HepG2 (cell line): ENCODE data around the gene TEX19. TPM values are rescaled to one million over a fixed set of nuclear protein-coding genes. Genes with fewer than 3 reads are reported as not detected.

Experiments
- FIP1L1 ChIP-seq: fragments of 200-400 bp; formaldehyde crosslinking; IDR thresholded peaks from 2 replicates; pipeline ENCODE4 v1.6.1; 2018; ENCODE audit warnings: low read depth, mild to moderate bottlenecking, low read length, moderate library complexity, borderline replicate concordance; ENCODE audit not compliant: insufficient read depth
- FOXC1 ChIP-seq: sonication (generic); formaldehyde crosslinking; IDR thresholded peaks from 2 replicates; pipeline ENCODE4 v1.8.0; 2022; ENCODE audit warnings: mild to moderate bottlenecking, missing genetic modification reagents, borderline replicate concordance
- GTF3A ChIP-seq: sonication (generic); formaldehyde crosslinking; conservative IDR thresholded peaks from 2 replicates; pipeline ENCODE4 v1.4.0; 2020; ENCODE audit warnings: mild to moderate bottlenecking, missing genetic modification reagents
- NFE2L2 ChIP-seq: fragments of 150-350 bp; IDR thresholded peaks from 2 replicates; pipeline ENCODE4 v1.6.1; 2014; ENCODE audit warnings: low read length
- PHF21A ChIP-seq: sonication (generic); formaldehyde crosslinking; IDR thresholded peaks from 2 replicates; pipeline ENCODE4 v1.5.0; 2020; ENCODE audit warnings: mild to moderate bottlenecking, missing genetic modification reagents
- SALL1 ChIP-seq: sonication (generic); formaldehyde crosslinking; IDR thresholded peaks from 2 replicates; pipeline ENCODE4 v1.8.0; 2022; ENCODE audit warnings: mild to moderate bottlenecking, missing genetic modification reagents
- SNAPC2 ChIP-seq: sonication (generic); formaldehyde crosslinking; IDR thresholded peaks from 2 replicates; pipeline ENCODE4 v1.8.1; 2022; ENCODE audit warnings: mild to moderate bottlenecking, missing genetic modification reagents
- SNRNP70 ChIP-seq: fragments of 200-400 bp; formaldehyde crosslinking; IDR thresholded peaks from 2 replicates; pipeline ENCODE4 v1.6.1; 2017; ENCODE audit warnings: mild to moderate bottlenecking, low read depth, low read length, moderate library complexity
- ZNF232 ChIP-seq: sonication (generic); formaldehyde crosslinking; IDR thresholded peaks from 2 replicates; pipeline ENCODE4 v1.4.0; 2020; ENCODE audit warnings: missing genetic modification reagents, borderline replicate concordance
- polyA plus RNA-seq, 8 experiments: library from polyadenylated mRNA; depleted of rRNA in 3 of 8; stranded (reverse) in 7 of 8; unstranded in 1 of 8; fragments of >200 nt; fragmentation: Illumina TruSeq in 4 of 8; extraction: Trizol in 4 of 8; gene quantifications; 2 replicates each; pipeline versions ENCODE4 v1.2.1 to v1.2.3, GENCODE V29; 2011 to 2016; ENCODE audit warnings: low read depth in 4 of 8, missing spikeins in 1 of 8, mixed read lengths in 1 of 8; ENCODE audit not compliant: insufficient read depth in 1 of 8
- total RNA-seq, 5 experiments: library from RNA; depleted of rRNA; stranded (reverse); fragments of >200 nt; fragmentation: Illumina TruSeq; extraction: Trizol; gene quantifications; 2 replicates each; pipeline ENCODE4 v1.2.3, GENCODE V29; 2016; ENCODE audit warnings: low read depth in 1 of 5
- TF ChIP-seq, protein P1 (sequence below): sonication (generic); formaldehyde crosslinking; IDR thresholded peaks from 2 replicates; pipeline ENCODE4 v1.5.0; 2020; ENCODE audit warnings: missing genetic modification reagents
- TF ChIP-seq, protein P2 (sequence below), 2 experiments: fragments of 450-650 bp in 1 of 2; sonication (generic) in 1 of 2; formaldehyde crosslinking in 1 of 2; IDR thresholded peaks; 2 replicates each; pipeline versions ENCODE4 v1.6.1 to v1.8.0; 2016 to 2022; ENCODE audit warnings: antibody characterized with exemption in 1 of 2, mild to moderate bottlenecking in 1 of 2, missing genetic modification reagents in 1 of 2
- TF ChIP-seq, protein P3 (sequence below): sonication (generic); formaldehyde crosslinking; IDR thresholded peaks from 2 replicates; pipeline ENCODE4 v1.5.1; 2020; ENCODE audit warnings: mild to moderate bottlenecking, missing genetic modification reagents, borderline replicate concordance

TEX19 gene
- total and polyA plus RNA-seq, 2 of the 13 experiments (the other 11 are each of a cell fraction or from before 2014, with no cell fraction given): 1.3 to 6.0 TPM

DNA sequence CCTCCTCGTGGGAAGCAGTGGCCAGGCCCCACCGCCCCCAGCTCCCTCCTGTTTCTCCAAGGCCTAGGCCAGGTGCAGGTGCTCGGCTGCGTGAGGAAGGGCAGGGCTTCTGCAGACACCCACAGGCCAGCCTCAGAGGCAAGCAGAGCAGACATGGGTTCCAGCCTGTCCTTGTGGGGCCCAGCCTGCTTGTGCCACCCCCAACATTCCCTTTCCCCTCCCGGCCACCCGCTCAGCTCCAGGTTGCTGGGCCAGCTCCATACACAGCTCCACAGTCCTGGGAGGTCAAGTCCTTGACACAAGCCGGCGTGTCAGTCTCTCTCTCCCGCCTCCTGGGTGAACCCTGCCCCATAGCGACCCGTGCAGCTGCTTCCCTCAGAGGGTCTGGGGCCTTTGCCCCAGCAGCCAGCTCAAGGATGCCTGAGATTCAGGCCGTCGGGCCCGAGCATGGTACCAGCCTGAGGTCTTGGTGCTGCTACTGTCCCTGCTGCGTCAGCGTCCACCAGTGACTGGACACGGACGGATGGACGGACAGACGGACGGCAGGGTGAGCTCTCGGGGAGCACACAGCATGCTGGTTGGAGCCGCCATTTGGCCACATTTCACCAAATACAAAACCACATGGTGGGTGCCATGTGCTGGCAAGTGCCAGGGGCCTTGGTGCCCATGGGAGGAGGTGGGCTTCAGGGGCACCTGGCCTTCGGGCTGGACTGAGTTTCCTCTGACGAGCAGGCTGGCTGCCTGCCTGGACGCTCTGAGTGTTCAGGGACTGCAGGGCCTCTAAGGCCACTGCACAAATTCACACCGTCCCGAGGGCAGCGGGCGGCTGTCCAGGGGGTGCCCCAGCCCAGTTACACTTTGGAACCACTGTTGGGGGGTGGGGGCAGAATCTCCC, 33.5 kb upstream of the TEX19 start (continued):
- TF ChIP-seq SNRNP70 (no peak), GTF3A (CRISPR knock-in tag) (no peak), SALL1 (CRISPR knock-in tag) (peak; percentile 88), SNAPC2 (CRISPR knock-in tag) (no peak), ZNF232 (peak; percentile 82; the same call in 1 of the 2 replicates), PHF21A (peak; percentile 91), FIP1L1 (no peak), NFE2L2 (no peak), FOXC1 (peak; percentile 56)
- TF ChIP-seq, protein P1, sequence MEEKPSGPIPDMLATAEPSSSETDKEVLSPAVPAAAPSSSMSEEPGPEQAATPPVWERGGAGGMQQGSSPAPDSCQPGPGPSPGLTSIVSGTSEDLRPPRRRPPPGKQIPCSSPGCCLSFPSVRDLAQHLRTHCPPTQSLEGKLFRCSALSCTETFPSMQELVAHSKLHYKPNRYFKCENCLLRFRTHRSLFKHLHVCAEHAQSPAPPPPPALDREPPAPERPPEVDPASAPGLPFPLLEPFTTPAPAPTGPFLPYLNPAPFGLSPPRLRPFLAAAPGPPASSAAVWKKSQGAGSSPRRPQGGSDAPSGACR (CRISPR knock-in tag): peak; percentile 95
- TF ChIP-seq, protein P2, sequence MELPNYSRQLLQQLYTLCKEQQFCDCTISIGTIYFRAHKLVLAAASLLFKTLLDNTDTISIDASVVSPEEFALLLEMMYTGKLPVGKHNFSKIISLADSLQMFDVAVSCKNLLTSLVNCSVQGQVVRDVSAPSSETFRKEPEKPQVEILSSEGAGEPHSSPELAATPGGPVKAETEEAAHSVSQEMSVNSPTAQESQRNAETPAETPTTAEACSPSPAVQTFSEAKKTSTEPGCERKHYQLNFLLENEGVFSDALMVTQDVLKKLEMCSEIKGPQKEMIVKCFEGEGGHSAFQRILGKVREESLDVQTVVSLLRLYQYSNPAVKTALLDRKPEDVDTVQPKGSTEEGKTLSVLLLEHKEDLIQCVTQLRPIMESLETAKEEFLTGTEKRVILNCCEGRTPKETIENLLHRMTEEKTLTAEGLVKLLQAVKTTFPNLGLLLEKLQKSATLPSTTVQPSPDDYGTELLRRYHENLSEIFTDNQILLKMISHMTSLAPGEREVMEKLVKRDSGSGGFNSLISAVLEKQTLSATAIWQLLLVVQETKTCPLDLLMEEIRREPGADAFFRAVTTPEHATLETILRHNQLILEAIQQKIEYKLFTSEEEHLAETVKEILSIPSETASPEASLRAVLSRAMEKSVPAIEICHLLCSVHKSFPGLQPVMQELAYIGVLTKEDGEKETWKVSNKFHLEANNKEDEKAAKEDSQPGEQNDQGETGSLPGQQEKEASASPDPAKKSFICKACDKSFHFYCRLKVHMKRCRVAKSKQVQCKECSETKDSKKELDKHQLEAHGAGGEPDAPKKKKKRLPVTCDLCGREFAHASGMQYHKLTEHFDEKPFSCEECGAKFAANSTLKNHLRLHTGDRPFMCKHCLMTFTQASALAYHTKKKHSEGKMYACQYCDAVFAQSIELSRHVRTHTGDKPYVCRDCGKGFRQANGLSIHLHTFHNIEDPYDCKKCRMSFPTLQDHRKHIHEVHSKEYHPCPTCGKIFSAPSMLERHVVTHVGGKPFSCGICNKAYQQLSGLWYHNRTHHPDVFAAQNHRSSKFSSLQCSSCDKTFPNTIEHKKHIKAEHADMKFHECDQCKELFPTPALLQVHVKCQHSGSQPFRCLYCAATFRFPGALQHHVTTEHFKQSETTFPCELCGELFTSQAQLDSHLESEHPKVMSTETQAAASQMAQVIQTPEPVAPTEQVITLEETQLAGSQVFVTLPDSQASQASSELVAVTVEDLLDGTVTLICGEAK (IDR thresholded peaks at IDR 0.05): no peak
- TF ChIP-seq, protein P2 (CRISPR knock-in tag; IDR thresholded peaks at IDR 0.05): peak; percentile 49; the same call in 1 of the 2 replicates
- TF ChIP-seq, protein P3, sequence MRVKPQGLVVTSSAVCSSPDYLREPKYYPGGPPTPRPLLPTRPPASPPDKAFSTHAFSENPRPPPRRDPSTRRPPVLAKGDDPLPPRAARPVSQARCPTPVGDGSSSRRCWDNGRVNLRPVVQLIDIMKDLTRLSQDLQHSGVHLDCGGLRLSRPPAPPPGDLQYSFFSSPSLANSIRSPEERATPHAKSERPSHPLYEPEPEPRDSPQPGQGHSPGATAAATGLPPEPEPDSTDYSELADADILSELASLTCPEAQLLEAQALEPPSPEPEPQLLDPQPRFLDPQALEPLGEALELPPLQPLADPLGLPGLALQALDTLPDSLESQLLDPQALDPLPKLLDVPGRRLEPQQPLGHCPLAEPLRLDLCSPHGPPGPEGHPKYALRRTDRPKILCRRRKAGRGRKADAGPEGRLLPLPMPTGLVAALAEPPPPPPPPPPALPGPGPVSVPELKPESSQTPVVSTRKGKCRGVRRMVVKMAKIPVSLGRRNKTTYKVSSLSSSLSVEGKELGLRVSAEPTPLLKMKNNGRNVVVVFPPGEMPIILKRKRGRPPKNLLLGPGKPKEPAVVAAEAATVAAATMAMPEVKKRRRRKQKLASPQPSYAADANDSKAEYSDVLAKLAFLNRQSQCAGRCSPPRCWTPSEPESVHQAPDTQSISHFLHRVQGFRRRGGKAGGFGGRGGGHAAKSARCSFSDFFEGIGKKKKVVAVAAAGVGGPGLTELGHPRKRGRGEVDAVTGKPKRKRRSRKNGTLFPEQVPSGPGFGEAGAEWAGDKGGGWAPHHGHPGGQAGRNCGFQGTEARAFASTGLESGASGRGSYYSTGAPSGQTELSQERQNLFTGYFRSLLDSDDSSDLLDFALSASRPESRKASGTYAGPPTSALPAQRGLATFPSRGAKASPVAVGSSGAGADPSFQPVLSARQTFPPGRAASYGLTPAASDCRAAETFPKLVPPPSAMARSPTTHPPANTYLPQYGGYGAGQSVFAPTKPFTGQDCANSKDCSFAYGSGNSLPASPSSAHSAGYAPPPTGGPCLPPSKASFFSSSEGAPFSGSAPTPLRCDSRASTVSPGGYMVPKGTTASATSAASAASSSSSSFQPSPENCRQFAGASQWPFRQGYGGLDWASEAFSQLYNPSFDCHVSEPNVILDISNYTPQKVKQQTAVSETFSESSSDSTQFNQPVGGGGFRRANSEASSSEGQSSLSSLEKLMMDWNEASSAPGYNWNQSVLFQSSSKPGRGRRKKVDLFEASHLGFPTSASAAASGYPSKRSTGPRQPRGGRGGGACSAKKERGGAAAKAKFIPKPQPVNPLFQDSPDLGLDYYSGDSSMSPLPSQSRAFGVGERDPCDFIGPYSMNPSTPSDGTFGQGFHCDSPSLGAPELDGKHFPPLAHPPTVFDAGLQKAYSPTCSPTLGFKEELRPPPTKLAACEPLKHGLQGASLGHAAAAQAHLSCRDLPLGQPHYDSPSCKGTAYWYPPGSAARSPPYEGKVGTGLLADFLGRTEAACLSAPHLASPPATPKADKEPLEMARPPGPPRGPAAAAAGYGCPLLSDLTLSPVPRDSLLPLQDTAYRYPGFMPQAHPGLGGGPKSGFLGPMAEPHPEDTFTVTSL (CRISPR knock-in tag): no peak; the same call in 1 of the 2 replicates
